LHCN-M2 (cell line): Measurements from ENCODE around the gene STX3. TPM values are rescaled to one million over a fixed set of nuclear protein-coding genes. Genes with fewer than 3 reads are reported as not detected.
"Not testable (repeated sequence)": the region's sequence is repeated elsewhere in the genome, so short reads cannot be mapped to it uniquely, and the experiment has no call there.

ENCODE experiments used
- DNase-seq: peaks from one replicate; pipeline ENCODE4 v3.0.0-alpha.2; 2012; ENCODE audit warnings: low read depth
- total RNA-seq: library from RNA; depleted of rRNA; stranded (reverse); fragments of >200 nt; gene quantifications from 2 replicates; pipeline ENCODE4 v1.2.3, GENCODE V29; 2014; rRNA removed

STX3 gene
- total RNA-seq, 1 experiment from 2014 or later: 16.9 TPM

GRCh38 chr11:59841514-59841913, 86.3 kb downstream of the STX3 start:
- DNase-seq: no peak

- no peak for DNase-seq
These were observed 87.1 kb downstream of the STX3 start for GRCh38 chr11:59842316-59842715.

GRCh38 chr11:59845399-59845798, 90.2 kb downstream of the STX3 start, which contains the start of gene CBLIF:
Gene CBLIF (minus strand): TSS chr11:59845499. CDS start chr11:59845453, 46 bp downstream.
- no peak for DNase-seq

GRCh38 chr11:59846556-59846955, 91.4 kb downstream of the STX3 start:
- DNase-seq: no peak

- DNase-seq: no peak
These were observed 92.5 kb downstream of the STX3 start for GRCh38 chr11:59847626-59848025.

GRCh38 chr11:59848439-59848838, 93.3 kb downstream of the STX3 start:
- not testable (repeated sequence) for DNase-seq

- no peak for DNase-seq
These were observed 94.0 kb downstream of the STX3 start for GRCh38 chr11:59849129-59849528.

- DNase-seq: not testable (repeated sequence)
These were observed 94.4 kb downstream of the STX3 start for GRCh38 chr11:59849551-59849950.

GRCh38 chr11:59851416-59851815, 96.2 kb downstream of the STX3 start:
- not testable (repeated sequence) for DNase-seq

- DNase-seq: no peak
These were observed 99.7 kb downstream of the STX3 start for GRCh38 chr11:59854871-59855270.

Other genes with a start within 250 kb of the STX3 start
- not detected in 2 replicates for gene OR4D9, start 243.8 kb upstream of the STX3 start, total RNA-seq
- gene OSBP, start 139.6 kb upstream of the STX3 start, total RNA-seq: 13.0 and 17.9 TPM in 2 replicates
- 21.3 and 23.1 TPM in 2 replicates for gene PATL1, start 86.3 kb upstream of the STX3 start, total RNA-seq
- not detected in 2 replicates for gene OR10V1, start 41.5 kb upstream of the STX3 start, total RNA-seq
- 39.6 and 48.0 TPM in 2 replicates for gene MRPL16, start 55.4 kb downstream of the STX3 start, total RNA-seq
- gene CBLIF, start 90.1 kb downstream of the STX3 start, total RNA-seq: not detected in 2 replicates
- not detected in 2 replicates for gene TCN1, start 111.1 kb downstream of the STX3 start, total RNA-seq
- gene OOSP3, start 123.4 kb downstream of the STX3 start, total RNA-seq: not detected in 2 replicates
- gene OOSP1, start 183.1 kb downstream of the STX3 start, total RNA-seq: not detected in 2 replicates
- not detected in 2 replicates for gene OOSP4A, start 208.7 kb downstream of the STX3 start, total RNA-seq